ENCODE data around the gene KRTAP10-12.
"Not testable (repeated sequence)": the region's sequence is repeated elsewhere in the genome, so short reads cannot be mapped to it uniquely, and the experiment has no call there.

KRTAP10-12 gene

DNA sequence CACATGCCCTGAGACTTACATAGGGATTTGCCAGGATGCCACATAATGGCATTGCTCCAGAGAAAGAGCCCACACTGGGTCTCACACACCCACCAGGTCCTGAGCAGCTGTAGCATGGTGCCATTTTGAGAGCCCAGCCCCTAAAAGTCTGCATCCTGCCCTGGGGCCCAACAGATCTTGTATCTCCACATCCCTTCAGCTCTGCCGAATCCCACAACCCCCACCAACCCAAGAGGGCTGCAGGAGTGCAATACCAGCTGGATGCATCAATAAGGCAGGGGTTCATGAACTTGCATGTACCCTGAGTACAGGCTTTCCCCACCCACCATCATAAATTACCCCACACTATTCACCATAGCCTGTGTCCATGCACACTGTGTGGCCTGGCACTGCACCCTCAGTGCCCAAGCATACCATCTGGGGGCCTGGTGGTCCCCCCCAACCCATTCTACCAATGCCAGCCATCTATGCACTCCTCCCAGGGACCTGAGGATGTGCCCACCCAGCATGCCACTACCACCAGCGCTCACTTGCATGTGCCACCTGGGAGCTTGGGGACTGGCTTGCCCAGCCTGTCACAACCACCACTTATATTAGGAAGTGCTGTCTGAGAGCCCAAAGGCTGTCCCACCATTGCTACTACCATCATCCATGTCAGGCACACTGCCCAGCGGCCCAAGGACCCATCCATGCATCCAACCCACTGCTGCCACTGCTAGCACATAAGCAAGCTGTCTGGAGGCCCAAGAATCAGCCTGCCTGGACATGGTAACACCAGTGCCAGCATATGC, 26.1 kb upstream of the KRTAP10-12 start:
- DNase-seq = no peak

DNA sequence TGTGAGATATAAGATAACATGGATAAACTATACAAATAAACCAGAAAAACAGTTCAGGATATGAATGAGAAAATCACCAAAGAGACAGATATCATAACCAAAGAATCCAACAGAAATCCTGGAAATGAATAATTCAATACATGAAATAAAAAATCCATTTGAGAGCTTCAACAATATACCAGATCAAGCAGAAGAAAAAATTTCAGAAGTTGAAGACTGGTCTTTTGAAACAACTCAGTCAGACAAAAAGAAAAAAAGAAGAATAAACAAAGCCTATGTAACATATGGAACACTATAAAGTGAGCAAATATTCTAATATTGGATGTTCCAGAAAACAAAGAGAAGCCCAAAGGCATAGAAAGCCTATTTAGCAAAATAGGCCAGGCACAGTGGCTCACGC, 25.1 kb upstream of the KRTAP10-12 start:
- DNase-seq = no peak

DNA sequence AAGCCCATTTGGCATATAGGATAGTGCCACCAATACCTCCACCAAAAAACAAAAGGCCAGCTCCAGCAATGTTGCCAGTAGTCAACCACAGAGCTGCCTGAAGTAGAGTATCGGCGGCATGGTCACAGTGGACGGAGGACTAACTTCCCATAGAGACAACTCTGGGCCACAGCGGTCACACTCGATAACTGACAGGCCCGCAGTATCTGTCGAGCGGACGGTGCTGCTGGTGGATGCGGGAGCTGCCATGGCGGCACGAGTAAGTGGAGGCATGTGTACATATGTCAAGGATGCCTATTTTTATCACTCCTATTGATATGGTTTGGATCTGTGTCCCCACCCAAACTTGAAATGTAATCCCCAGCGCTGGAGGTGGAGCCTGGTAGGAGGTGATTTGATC, 19.1 kb upstream of the KRTAP10-12 start:
- no peak for DNase-seq

DNA sequence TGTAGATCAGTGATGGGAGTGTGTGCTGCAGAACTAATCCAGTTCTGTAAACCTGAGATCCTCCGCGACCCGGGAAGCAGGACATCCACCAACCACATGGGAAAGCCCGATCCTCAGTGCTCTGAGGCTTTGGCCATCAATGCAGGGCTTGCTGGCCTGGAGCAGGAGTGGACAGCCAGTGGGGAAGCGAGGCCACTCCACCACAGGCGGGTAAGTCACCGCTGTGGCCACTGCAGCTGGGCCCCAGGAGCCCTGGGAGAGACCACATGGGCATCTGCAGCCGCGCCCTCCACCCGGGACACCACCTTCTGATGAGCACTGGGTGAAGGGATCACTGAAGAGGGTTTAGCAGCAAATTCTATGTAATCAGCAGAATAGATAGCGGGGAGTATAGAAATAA, 15.8 kb upstream of the KRTAP10-12 start:
- no peak for DNase-seq

DNA sequence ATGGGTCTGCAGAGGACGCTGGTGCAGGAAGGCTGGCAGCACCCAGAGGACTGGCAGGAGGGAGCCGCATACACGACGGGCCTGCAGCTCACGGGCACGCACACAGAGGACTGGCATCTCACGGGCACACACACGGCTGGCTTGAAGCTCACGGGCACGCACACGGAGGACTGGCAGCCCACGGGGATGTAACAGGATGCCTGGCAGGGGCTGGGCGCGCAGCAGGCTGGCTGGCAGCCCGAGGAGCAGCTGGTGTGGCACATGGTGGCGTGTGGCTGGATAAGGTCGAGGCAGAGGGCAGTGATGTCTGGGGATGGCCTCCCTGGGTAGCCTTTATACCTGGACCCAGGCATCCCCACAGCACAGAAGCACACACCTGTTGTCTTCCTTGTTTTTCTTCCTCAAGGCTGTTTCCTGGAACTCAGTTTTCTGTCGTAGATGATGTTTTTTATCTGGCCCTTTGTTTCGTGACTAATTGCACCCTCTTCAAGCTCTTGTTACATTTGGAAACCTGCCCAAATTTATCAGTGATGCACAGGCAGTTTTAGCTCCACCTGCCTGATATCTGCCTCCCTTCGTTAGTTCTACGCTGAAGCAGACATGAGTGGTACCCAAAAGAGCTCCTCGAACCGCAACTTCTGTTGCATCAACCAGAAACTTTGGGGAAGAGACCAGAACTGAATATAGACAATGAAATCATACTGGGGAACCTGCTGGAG, 15.0 kb upstream of the KRTAP10-12 start, which contains the start of gene KRTAP12-1:
TSS of gene KRTAP12-1 (minus strand) at position 303 of the 719 bp plus-strand sequence. CDS start at position 263, 40 bp downstream.
- no peak for DNase-seq

DNA sequence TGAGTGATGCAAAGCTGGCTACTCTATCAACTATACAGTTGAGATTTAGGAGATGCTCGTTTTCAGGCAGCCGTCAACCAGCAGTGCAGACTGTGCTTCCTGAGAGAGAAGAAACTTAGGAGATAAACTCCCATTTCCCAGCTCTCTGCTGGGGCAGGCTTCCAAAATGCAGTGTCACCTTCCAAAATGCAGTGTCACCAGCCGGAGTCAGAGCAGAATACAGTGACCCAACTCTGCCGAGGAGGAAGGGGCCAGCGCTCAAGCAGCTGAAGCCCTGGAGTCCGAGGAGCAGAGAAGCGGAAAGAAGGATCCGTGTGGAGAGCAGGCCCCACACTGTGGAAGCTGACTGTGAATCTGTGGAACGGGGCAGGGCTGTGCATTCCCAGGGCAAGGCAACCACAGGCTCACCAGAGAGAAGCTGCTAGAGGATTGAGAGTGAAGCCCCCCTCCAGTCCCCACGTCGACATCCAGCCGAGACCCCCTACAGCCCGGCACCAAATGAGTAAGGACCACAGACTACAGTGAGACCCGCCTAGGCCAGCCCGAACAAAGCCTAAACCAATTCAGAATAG, 14.3 kb upstream of the KRTAP10-12 start:
- DNase-seq = no peak

DNA sequence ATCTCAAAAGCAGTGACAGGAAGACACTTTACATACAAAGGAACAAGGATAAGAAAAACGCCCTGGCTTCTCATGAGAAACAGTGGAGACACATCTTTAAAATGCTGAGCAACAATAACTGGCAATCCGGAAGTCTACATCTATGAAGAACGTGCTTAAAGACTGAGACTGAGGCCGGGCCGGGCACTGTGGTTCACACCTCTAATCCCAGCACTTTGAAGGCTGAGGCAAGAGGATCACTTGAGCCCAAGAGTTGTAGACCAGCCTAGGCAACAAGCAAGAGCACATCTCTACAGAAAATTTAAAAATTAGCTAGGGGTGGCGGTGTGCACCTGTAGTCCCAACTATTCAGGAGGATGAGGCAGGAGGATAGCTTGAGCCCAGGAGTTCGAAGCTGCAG, 12.9 kb upstream of the KRTAP10-12 start:
- DNase-seq = no peak

DNA sequence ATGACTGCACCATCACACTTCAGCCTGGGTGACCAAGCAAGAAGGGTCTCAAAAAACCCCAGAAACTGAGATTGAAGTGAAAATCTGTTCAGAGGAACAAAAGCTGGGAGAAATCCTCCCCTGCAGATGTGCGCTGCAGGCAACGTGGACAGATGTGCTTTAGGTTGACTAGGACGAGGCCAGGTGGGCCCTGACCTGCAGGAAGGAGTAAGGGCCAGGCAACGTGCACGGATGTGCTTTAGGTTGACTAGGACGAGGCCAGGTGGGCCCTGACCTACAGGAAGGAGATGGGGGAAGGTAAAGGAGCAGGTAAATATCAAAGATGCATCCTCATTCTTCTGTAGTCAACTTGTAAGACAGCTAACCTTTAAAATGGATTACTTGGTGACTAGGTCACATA, 12.5 kb upstream of the KRTAP10-12 start:
- DNase-seq = no peak

DNA sequence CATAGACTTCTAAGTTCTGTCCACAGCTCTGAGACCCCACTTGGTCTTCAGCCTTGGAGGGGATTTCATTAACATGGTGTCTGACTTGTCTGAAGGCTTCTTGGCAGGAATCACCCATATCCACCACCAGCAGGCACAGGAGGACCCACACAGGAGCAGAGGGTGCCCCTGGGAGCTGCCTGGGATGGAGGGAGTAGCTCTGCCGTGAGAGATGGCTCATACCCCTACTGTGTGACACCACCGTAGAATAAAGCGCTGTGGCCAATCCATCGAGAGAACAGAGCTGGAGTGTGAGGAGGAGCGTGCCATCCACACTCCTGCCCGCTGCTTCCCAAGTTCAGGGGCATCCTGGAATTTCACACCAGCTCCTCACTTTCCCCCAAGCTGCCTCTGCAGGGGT, 11.9 kb upstream of the KRTAP10-12 start:
- not testable (repeated sequence) for DNase-seq

DNA sequence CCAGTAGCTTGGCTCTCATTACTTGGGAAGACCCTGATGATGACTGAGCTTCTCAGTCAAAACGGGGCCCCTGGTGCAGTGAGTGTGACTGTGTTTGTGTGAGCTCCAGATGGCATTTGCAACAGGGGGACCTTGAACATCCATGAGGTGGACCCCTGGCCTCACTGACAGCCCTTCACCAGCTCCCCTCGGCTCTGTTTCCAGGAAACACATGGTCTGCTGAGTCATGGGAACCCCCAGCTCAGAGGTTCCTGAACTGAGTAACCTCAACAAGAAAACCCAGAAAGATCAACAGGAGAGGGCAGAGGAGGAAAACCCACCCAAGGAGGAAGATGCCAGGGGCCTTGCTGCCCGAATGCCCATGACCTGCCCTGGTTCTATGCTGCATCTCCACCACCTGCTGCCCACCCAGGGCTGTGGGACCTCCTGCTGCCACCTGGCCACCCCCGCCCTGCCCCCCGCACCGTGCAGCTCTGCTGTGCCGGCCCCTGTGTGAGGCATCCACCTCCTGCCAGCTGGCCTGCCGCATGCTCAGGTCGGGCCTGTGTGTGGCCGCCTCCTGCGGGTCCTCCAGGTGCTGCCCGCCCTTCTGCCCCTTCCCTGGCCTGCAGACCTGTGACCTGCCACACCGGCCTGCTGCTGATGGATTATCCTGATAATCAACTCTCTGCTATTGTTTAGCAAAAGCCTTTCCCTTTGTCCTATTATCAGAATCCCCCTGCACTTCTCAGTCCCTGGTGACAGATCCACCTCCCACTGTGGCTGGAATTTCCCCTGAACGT, 10.8 kb upstream of the KRTAP10-12 start:
- DNase-seq = no peak

DNA sequence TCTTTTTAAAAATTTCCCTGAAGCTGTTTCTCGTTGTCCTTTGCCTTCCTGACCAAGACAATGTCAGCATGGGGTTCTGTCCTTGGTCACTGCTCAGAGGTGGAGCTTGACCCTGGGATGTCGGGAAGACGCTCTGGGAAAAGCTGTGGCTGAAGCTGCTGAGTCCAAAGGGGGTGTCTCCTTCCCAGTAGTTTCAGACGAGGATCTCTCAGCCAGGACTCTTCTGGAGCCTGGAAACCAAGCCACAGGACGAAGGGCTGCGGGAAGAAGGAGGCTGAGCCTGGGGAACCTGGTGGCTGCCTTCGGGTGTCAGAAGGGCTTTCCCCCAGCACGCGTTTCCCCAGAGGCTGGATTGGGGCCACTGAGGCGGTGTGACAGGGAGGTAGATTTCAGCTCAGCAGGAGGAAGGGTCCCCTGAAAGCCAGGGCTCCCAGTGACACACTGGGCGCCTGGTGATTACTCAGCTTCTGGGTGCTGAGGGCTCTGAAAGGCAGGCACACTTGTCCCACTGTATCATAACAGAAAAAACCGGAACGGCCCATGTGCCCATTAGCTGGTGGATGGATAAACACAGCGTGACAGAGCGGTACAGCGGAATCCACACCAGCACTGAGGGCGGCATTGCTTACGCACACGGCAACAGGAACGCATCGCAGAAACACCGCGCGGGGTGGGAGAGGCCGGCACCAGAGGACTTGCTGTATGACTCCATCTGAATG, 10.0 kb upstream of the KRTAP10-12 start:
- DNase-seq = peak in 1 of 2 experiments; percentile 23

DNA sequence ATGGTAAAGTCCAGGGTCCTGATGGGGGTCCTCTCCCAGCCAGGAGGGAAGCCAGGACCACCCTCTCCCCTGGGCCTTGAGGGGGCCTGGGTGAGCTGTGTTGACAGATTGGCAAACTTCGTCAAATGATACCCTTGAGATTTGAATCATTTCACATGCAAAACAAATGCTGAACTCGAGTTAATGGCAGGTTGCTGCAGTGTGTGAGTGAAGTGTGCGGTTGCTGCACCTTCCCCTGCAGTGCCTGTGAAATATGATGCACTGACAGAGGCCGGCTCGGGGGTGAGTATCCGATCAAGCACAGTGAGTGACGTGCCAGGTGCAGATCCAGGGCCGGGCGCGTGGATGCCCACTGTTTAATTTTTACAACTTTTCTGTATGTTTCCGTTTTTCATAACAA, 9.3 kb upstream of the KRTAP10-12 start:
- peak; percentile 34 to 77 for DNase-seq

DNA sequence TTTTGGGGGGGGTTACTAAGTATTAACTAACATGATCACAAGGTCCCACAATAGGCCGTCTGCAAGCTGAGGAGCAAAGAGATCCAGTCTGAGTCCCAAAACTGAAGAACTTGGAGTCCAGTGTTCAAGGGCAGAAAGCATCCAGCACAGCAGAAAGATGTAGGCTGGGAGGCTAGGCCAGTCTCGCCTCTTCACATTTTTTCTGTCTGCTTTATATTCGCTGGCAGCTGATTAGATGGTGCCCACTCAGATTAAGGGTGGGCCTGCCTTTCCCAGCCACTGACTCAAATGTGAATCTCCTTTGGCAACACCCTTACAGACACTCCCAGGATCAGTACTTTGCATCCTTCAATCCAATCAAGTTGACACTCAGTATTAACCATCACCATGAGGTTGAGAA, 7.2 kb upstream of the KRTAP10-12 start:
- not testable (repeated sequence) for DNase-seq

DNA sequence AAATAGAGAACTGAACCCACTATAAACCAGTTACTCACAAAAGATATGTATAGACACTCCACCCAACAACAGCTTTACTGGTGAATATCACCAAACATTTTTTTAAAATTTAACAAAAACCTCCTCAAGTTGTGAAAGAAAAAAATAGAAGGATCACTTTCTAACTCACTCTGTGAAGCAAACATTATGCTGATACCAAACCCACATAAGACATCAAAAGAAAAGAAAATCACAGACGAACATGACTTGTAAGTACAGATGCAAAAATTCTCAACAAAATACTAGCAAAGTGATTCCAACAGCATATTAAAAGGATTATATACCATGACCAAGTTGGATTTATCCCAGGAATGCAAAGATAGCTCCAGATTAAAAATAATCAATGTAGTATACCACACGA, 5.3 kb upstream of the KRTAP10-12 start:
- no peak for DNase-seq

DNA sequence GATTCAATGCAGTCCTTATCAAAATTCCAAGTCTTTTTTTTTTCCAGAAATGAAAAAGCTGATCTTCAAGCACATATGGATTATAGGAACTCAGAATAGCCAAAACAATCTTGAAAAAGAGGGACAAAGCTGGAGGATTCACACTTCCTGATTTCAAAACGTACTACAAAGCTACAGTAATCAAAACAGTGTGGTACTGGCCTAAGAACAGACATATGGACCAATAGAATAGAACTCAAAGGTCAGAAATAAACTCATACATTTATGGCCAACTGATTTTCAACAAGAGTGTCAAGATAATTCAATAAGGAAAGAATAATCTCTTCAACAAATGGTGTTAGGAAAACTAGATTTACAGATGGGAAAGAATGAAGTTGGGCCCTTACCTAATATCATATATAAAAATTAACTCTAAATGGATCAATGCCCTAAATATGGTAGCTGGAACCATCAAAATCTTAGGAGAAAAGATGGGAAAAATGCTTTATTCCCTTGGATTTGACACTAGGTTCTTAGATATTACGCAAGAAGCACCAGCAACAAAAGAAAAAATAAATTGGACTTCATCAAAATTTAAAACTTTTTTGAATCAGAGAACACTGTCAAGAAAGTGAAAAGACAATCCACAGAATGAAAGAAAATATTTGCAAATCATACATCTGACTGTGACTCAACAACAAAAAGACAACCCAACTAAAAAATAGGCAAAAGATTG, 4.0 kb upstream of the KRTAP10-12 start:
- DNase-seq = no peak

DNA sequence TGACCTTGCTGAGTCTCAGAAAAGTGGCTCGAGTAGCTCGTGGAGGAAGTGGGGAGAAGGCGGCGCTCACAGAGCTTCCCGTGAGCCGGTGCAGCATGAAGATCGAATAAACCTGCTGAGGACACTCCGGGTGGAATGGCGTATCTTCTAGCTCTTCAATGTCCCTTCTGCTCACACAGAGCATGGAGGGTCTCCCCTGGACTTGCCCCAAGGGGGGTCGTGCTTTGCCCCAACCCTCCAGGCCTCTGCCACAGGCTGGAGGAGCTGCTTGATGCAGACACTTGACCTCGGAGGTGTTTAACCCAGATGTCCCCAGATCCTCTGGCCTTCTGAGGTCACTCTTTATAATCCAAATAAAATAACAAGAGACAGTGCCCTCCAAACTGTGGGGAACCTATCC, 2.2 kb upstream of the KRTAP10-12 start:
- no peak for DNase-seq

DNA sequence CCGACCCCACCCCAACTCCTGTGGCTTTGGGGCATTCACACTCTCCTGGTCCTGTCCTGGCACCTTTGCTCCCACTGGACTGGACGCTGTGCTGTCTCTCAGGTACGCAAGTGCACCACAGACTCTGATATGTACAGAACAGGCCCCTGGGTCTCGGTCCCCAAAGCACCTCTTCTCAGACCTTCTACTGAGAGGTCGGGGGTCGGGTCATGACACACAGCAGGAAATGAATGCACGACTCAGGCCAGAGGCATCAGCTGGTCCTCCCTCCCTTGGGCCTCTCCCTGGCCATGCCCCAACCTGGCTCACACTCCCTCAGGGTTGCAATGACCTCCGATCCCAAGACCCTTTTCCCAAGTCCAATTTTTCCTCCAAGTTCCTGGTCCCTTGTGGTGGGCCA, 1.8 kb upstream of the KRTAP10-12 start:
- no peak for DNase-seq

DNA sequence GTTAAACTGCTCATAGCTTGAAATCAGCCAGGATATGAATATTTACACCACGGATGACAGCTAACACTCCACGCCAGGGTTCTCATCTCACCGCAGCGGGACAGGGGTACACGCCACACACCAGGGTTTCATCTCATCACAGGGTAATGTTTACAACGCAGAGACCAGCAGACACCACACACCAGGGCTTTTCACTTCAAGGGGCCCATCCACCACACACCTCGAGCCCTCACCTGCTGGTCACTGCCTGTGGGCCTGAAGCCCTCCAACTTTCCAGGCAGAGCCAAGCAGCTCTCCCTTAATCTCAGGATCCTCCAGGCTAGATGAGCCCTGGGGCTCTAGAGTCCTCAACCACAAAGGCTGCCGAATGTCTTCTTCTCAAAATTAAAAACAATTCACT, 1.3 kb upstream of the KRTAP10-12 start:
- no peak for DNase-seq

DNA sequence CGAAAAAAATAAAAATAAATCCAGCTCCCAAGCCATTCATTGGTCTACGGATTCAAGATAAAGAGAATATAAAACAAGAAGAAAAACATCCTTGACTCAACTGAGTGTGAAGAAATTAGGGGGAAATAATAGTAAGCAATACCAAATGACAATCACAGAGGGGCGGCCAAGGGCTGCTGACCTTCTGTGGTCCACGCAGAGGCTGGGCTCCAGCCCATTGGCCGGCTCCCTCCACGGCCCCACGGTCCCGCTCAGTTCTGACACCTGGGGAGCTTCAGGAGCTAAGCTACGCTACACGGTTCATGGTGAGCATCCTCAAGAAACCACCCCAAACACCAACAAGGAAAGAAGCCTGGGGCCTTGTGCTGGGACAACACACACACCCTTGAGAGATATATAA, 400 bp upstream of the KRTAP10-12 start:
- DNase-seq = no peak

DNA sequence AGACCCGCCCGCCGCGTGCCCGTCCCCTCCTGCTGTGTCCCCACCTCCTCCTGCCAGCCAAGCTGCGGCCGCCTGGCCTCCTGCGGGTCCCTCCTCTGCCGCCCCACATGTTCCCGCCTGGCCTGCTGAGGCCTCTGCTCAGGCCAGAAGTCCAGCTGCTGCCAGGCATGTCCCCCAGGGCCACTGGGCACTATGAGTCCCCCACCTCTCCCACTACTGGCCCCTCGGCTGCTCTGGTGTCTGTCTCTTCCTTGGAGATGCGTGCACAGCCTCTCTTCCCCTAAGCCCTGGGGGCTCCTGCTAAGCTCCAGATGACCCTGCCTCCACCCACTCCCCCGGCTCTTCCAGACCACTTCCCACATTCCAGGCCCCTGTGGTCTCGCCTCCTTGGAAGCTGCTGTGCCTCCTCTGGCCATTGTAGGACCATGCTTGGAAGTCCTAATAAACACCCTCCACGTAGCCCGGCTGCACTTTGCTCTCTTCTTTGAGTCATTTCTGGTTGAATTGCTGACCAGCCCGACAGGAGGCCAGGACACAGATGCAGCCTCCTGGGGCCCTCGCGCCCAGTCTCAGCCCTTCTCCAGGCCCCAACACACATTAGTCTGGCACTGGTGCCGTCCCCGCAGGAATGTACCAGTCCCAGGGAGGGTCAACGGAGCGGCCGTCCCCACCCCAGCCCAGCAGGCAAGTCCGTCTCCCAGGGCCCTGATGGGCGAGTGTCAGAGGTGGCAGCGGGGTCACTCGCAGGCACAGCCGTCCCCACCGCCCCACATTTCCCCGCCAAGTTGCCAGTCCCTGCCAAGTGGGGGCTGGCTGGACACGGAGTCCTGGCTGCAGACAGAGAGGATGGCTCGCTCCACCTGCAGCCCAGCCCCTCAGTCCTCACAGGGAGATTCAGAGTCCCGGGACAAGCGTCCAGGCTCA, 1.1 kb downstream of the KRTAP10-12 start:
- DNase-seq = no peak

Data from NCI-H526 (cell line).